ENCODE measurements around the gene DHRS4.

Gene DHRS4

DNA sequence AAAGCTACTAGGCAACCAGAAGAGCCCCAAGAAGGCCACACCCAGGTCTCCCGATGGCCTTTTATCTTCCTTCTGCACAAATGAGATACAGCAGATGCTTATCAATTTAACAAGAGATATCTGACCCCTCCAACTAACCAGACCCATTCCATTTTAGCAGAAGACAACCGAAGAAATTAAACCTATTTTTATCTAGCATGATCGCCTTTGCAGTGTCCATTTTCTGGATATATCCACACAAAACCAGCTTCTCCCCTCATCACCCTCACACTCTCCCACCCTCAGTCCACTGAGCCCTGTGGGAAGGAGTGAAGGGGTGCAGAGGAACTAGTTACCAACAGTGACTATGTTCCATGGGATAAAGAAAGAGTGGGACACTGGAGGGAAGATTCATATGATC, 20.9 kb upstream of the DHRS4 start:
- H3F3A ChIP-seq (ENCODE audit: insufficient read depth, low read length): no peaks in the 10 kb centered on the region
- H3K9ac ChIP-seq (ENCODE audit: low read length): no peak overlapping the region

DNA sequence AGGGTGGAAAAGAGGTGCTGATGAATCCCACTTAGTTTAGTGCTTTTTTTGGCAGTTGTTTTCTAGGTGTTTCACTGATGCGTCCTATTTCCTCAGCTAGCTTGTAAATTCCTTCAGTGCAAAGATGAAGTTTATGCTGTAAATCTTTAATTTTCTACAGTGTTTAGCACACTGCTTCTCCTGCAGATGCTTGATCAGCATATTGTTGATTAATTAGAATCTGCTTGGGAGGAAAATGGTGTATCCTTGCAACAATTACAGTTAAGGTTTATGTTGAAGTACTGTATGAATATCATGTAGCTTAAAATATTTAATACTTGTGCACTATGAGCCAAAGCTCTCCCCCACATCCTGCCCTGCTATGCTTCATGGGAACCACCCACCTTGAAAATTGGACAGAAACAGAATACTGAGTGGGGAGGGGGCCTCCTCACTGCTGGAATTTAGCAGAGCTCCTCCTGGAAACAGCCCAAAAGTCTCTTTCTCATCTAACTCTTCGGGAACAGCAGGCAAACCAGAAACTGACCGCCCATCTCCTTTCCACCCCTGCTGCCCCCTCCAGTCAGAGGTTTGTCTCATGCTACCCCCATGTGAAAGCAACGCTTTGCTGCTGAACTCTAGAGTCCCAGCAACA, 20.3 kb upstream of the DHRS4 start:
- Histone ChIP-seq H3K79me2 (ENCODE audit: insufficient read depth, low read length) (no peaks in the 10 kb centered on the region), H3K36me3 (ENCODE audit: insufficient read depth, low read length) (no peaks in the 10 kb centered on the region)
- TF ChIP-seq, protein P1, sequence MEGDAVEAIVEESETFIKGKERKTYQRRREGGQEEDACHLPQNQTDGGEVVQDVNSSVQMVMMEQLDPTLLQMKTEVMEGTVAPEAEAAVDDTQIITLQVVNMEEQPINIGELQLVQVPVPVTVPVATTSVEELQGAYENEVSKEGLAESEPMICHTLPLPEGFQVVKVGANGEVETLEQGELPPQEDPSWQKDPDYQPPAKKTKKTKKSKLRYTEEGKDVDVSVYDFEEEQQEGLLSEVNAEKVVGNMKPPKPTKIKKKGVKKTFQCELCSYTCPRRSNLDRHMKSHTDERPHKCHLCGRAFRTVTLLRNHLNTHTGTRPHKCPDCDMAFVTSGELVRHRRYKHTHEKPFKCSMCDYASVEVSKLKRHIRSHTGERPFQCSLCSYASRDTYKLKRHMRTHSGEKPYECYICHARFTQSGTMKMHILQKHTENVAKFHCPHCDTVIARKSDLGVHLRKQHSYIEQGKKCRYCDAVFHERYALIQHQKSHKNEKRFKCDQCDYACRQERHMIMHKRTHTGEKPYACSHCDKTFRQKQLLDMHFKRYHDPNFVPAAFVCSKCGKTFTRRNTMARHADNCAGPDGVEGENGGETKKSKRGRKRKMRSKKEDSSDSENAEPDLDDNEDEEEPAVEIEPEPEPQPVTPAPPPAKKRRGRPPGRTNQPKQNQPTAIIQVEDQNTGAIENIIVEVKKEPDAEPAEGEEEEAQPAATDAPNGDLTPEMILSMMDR (IDR thresholded peaks at IDR 0.05; ENCODE audit: low read length): no peak

More for the DNA sequence above, 20.9 kb upstream of the DHRS4 start:
- Histone ChIP-seq H3K4me1 (ENCODE audit: insufficient read depth, low read length, severe bottlenecking) (no peaks in the 10 kb centered on the region), H3K36me3 (ENCODE audit: insufficient read depth, low read length) (no peaks in the 10 kb centered on the region), H3K9me3 (ENCODE audit: low read length) (no peaks in the 10 kb centered on the region), H3K4me3 (ENCODE audit: low read depth, low read length, poor library complexity, severe bottlenecking) (no peak overlapping the region), H3K27ac (ENCODE audit: low read depth, low read length, poor library complexity, severe bottlenecking) (no peak overlapping the region), H4K20me1 (ENCODE audit: insufficient read depth, low read length) (no peaks in the 10 kb centered on the region), H3K9me2 (ENCODE audit: low read depth, low read length) (no peaks in the 10 kb centered on the region), H3K4me2 (ENCODE audit: low read length) (no peak overlapping the region), H2AFZ (ENCODE audit: low read length) (no peak overlapping the region), H3K27me3 (ENCODE audit: insufficient read depth, low read length) (no peaks in the 10 kb centered on the region), H3K79me2 (ENCODE audit: insufficient read depth, low read length) (no peaks in the 10 kb centered on the region)
- no peak for TF ChIP-seq EZH2 (IDR thresholded peaks at IDR 0.05; ENCODE audit: borderline replicate concordance, low read length)
- TF ChIP-seq, protein P1 (IDR thresholded peaks at IDR 0.05; ENCODE audit: low read length): no peak

DNA sequence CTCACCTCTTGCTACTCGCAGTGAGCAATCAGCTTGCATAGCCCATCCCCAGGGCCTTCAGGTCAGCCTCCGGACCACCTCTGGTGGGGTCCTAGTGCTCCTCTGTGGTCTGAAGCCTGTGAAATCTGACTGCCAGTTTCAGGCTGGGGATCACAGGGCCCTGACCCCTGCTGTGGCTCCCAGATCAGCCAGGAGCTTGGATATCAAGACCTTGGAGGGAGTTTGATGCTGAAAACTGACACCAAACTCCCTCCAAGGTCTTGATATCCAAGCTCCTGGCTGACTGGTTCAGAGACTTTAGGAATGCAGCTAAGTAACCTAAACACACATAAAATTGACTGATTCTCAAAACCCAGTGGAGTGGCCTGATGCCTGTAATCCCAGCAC, 19.8 kb upstream of the DHRS4 start:
- Histone ChIP-seq H3K9ac (ENCODE audit: low read length) (no peak overlapping the region), H3K9me3 (ENCODE audit: low read length) (no peaks in the 10 kb centered on the region), H3K79me2 (ENCODE audit: insufficient read depth, low read length) (no peaks in the 10 kb centered on the region), H3K4me2 (ENCODE audit: low read length) (no peak overlapping the region), H3K27me3 (ENCODE audit: insufficient read depth, low read length) (no peaks in the 10 kb centered on the region), H3K4me1 (ENCODE audit: insufficient read depth, low read length, severe bottlenecking) (no peaks in the 10 kb centered on the region), H3K4me3 (ENCODE audit: low read depth, low read length, poor library complexity, severe bottlenecking) (no peak overlapping the region), H3K36me3 (ENCODE audit: insufficient read depth, low read length) (no peaks in the 10 kb centered on the region), H4K20me1 (ENCODE audit: insufficient read depth, low read length) (no peaks in the 10 kb centered on the region), H2AFZ (ENCODE audit: low read length) (no peak overlapping the region), H3F3A (ENCODE audit: insufficient read depth, low read length) (no peaks in the 10 kb centered on the region), H3K9me2 (ENCODE audit: low read depth, low read length) (no peaks in the 10 kb centered on the region), H3K27ac (ENCODE audit: low read depth, low read length, poor library complexity, severe bottlenecking) (no peak overlapping the region)
- TF ChIP-seq, protein P1 (IDR thresholded peaks at IDR 0.05; ENCODE audit: low read length): no peak
- TF ChIP-seq EZH2 (IDR thresholded peaks at IDR 0.05; ENCODE audit: borderline replicate concordance, low read length): no peak

More for the DNA sequence above, 20.3 kb upstream of the DHRS4 start:
- no peaks in the 10 kb centered on the region for H3F3A ChIP-seq (ENCODE audit: insufficient read depth, low read length)
- no peaks in the 10 kb centered on the region for H4K20me1 ChIP-seq (ENCODE audit: insufficient read depth, low read length)
- no peaks in the 10 kb centered on the region for H3K9me3 ChIP-seq (ENCODE audit: low read length)
- no peak overlapping the region for H3K9ac ChIP-seq (ENCODE audit: low read length)
- no peak overlapping the region for H3K4me2 ChIP-seq (ENCODE audit: low read length)
- no peaks in the 10 kb centered on the region for H3K9me2 ChIP-seq (ENCODE audit: low read depth, low read length)
- no peak overlapping the region for H3K27ac ChIP-seq (ENCODE audit: low read depth, low read length, poor library complexity, severe bottlenecking)
- no peak overlapping the region for H3K4me3 ChIP-seq (ENCODE audit: low read depth, low read length, poor library complexity, severe bottlenecking)
- H2AFZ ChIP-seq (ENCODE audit: low read length): no peak overlapping the region
- H3K27me3 ChIP-seq (ENCODE audit: insufficient read depth, low read length): no peaks in the 10 kb centered on the region
- no peaks in the 10 kb centered on the region for H3K4me1 ChIP-seq (ENCODE audit: insufficient read depth, low read length, severe bottlenecking)
